22Rv1 (cell line): ENCODE results near the gene SIX5.

Source experiments
- H3K27ac ChIP-seq: fragments of 450-650 bp; 2 replicates; pipeline ENCODE4 v1.5.1; 2017
- CTCF ChIP-seq: fragments of 450-650 bp; IDR thresholded peaks from 2 replicates; pipeline ENCODE4 v1.5.1; 2017; ENCODE audit warnings: mild to moderate bottlenecking
- ZFX ChIP-seq: fragments of 450-650 bp; IDR thresholded peaks from 2 replicates; pipeline ENCODE4 v1.6.1; 2017; ENCODE audit warnings: antibody characterized with exemption, borderline replicate concordance

SIX5 gene

GRCh38 chr19:45791744-45792469 is 22.9 kb upstream of the SIX5 start:
- TF ChIP-seq ZFX (no peak), CTCF (no peak)
- H3K27ac ChIP-seq = peak overlapping the region; percentile 72

GRCh38 chr19:45790942-45791341 is 21.9 kb upstream of the SIX5 start:
- TF ChIP-seq ZFX (no peak), CTCF (no peak)
- H3K27ac ChIP-seq = 0 out of 2 replicates have a peak overlapping the region, but pooled peaks have one; percentile 18

DNA sequence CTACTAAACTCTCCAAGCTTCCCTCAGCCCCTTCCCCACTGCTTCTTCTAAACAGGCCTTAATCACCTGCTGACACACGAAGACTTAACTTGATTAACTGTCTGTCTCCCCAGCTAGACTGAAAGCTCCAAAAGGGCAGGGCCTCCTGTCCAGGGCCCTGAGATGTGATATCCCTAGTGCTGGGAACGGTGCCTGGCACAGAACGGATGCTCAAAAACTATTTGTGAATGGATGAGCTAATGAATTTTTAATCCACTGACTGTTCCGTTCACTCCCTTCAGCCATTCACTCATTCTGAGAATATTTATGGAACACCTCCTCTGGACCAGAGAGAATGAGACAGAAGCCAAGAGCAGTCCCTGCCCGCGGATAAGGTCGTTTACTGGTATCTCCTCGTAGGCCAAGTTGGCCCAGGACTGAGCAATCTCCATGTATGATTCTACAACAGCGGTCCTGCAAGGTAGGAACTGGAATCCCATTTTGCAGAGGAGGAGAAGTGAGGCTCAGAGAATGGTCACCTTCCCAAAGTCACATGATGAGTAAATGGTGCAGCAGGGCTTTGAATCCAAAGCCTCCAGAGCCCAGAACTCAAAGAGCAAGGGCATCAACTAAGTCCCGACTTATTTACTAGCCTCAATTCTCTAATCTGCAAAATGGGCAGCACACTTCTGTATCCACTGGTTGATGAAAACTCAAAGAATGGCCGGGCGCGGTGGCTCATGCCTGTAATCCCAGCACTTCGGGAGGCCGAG is 20.2 kb upstream of the SIX5 start:
- TF ChIP-seq ZFX (no peak), CTCF (no peak)

GRCh38 chr19:45786533-45786894 is 17.5 kb upstream of the SIX5 start:
- TF ChIP-seq CTCF (no peak), ZFX (no peak)
- no peak overlapping the region for H3K27ac ChIP-seq

More for the DNA sequence above, 20.2 kb upstream of the SIX5 start:
- H3K27ac ChIP-seq = no peak overlapping the region

- H3K27ac ChIP-seq = no peak overlapping the region
Measured at GRCh38 chr19:45785781-45786532, 16.9 kb upstream of the SIX5 start.

GRCh38 chr19:45785097-45785496 is 16.0 kb upstream of the SIX5 start:
- no peak for TF ChIP-seq CTCF
- no peak for TF ChIP-seq ZFX
- no peak overlapping the region for H3K27ac ChIP-seq

More at GRCh38 chr19:45785781-45786532, 16.9 kb upstream of the SIX5 start:
- TF ChIP-seq ZFX = no peak
- TF ChIP-seq CTCF = no peak

GRCh38 chr19:45784096-45784495 is 15.0 kb upstream of the SIX5 start:
- TF ChIP-seq ZFX = no peak
- no peak for TF ChIP-seq CTCF
- no peak overlapping the region for H3K27ac ChIP-seq
